HG02885 (cell line): ENCODE results near the gene SEMA3B.

Experiments used
- ATAC-seq: cut with Tn5 transposase; IDR thresholded peaks from one replicate; pipeline ENCODE4 v1.9.1; 2021; ENCODE audit warnings: mild to moderate bottlenecking; ENCODE audit not compliant: unreplicated experiment, poor library complexity

Gene SEMA3B

DNA sequence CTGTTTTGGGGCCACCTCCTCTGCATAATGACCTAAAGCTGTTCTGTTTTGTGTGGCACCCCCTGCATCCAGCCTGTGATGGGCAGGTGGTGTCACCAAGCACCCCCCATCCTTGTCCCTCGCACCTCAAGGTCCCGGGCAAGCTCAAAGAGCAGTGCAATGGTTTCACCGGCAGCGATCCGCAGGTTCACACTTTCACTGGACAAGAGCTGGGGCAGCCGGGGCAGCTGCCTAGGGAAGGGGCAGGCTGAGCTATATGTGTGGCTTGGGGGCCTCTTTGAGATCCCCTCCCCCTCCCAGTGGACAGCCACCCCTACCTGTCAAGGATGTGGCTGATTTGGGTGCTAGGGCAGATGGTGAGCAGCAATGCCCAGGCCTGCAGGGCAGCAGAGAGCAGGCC, 20.2 kb downstream of the SEMA3B start:
- ATAC-seq, result no peak

DNA sequence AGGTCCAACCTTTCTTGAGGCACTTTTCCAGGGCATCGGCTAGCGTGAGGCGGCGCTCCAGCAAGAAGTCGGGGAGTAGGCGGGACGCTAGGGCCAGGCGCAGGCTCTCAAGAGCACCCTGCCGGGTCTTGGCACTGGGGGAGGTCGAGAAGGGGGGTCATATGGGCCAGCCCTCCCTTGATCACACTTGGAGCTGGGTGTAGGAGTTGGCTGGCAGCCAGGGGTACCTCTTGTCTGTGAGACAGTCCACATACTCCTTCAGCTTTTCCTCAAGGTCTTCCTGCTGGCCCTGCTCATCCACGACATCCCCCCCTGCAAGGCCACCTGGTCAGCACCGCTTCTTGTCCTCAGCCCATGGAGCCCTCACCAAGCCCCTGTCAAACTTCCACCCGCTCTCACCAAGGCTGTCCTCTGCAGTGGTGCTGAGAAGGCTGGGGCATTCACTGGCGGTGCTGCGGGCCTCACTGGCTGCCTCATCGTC, 21.3 kb downstream of the SEMA3B start:
- no peak for ATAC-seq

DNA sequence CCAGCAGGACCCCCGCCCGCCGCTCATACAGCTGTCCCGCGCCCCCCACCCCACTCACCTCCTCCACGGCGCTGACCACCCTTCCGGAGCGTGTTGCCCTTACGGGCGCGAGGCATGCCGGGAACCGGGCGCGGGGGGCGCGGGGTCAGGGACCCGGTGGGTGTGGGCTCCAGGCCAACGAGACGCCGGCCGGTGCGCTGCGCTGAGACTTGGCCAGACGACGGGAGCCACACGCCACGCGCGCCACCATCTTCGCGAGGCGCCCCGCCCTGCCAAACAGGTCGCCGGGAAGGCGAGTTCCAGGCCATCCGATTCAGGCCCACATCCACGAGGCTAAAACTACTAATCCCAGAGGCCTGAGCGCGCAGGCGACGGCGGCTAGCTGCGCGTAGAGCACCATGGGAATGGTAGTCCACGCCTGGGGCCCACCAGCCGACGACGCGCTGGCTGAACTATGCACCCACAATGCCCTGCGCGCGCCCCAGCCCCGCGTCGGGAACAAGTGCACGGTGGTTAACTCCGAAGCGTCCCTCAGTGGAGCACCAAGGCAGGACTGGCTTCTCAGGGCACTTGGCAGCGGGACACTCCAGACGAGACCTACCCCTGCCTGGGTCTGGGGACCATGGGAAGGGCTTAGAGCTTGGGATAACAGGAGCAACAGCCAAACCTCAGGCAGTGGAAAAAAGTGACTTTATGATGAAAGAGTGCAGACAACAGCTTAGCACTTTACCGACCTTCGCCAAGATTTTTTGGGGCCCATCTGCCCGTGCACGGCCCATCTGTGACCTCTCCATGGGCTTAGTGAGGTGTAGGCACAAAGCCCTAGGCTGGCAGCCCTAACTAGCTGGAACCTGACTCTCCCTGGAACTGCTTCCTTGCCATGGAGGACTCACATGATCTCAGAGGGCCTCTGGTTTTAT, 23.5 kb downstream of the SEMA3B start, which contains the start of gene IFRD2:
Gene IFRD2, minus strand, starts transcription at position 271 of the 920 bp plus-strand sequence. Its CDS starts 155 bp downstream, at position 116.
- ATAC-seq, result peak; percentile 98

DNA sequence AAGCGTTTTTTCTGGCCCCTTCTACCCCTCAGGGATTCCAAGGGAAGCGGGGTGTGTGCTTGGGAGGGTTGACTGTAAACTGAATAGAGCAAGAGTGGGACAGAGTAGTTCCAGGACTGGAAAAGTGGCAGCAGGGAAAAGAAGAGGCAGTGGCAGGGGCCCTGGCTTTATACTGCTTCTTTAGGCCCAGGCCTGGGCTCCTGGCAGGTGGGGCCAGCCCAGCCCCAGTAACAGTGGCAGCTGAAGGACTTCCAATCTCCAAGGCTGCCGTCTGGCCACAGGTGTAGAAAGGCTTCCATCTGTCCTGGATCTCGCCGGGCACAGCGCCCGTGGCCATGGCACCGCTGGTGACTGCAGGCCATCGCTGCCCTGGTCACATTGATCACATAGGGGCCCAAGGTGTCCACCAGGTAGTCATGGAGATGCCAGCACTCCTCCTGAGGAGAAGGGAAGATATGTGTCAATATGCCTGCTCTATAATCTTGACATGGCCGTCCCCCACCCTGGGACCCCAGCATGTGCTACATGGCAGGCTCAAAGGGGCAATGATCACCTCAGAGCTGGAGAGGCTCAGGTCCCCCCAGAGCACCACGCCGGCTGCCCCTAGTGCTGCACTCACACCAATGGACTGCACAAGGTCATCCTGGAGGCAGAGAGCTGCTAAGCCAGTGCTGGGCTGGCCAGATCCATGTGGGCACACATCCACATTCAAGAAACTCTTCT, 24.3 kb downstream of the SEMA3B start:
- no peak for ATAC-seq

DNA sequence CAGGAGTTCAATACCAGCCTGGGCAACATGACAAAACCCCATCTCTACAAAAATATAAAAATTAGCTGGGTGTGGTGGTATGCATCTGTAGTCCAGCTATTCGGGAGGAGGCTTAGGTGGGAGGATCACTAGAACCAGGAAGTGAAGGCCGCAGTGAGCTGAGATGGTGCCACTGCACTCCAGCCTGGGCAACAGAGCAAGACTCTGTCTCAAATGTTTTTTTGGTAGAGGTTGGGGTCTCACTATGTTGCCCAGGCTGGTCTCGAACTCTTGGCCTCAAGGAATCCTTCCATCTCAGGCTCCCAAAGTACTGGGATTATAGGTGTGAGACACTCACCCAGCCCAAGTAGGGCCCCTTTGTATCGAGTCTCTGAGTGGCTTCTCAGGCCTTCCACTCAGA, 25.1 kb downstream of the SEMA3B start:
- ATAC-seq, result no peak

DNA sequence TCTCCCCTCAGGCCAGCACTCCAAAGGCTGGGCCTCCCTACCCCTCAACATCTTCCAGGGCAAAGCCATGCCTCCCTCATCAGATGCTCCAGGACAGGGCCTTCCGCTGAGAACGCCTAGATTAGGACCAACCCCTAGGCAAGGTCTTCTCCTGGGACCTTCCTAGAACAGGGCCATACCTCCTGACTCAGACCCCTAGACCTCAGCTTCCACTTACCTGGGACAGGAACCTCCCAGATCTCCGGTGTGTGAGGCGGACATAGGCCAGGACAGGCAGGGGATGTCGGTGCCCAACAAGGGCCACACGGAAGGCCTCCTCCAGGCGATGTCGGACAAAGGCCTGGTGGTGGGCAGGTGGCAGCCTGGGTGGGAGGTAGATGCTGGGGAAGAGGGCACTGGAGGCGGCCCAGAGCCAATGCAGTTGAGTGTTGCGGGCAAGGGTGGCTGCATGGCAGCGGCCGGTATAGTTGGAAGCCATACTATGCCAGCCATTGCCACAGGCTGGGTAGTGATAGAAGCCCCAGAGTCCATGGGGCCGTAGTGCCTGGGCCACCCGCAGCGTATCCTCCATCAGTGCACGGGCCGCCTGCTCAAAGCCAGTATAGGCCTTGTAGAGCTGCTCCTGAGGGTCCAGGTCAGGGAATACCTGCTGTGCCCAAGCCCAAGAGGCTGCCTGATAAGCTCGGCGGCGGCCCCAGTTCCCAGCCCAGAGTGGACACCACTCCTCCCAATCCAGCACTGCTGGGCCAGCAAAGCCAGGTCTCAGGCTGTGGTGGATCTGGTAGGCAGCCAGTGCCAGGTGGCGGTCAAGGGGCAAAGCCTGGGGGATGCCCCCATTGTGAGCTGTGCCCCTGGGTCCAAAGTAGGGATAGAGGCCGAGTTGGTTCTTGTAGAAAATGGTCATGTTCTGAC, 25.8 kb downstream of the SEMA3B start:
- no peak for ATAC-seq

DNA sequence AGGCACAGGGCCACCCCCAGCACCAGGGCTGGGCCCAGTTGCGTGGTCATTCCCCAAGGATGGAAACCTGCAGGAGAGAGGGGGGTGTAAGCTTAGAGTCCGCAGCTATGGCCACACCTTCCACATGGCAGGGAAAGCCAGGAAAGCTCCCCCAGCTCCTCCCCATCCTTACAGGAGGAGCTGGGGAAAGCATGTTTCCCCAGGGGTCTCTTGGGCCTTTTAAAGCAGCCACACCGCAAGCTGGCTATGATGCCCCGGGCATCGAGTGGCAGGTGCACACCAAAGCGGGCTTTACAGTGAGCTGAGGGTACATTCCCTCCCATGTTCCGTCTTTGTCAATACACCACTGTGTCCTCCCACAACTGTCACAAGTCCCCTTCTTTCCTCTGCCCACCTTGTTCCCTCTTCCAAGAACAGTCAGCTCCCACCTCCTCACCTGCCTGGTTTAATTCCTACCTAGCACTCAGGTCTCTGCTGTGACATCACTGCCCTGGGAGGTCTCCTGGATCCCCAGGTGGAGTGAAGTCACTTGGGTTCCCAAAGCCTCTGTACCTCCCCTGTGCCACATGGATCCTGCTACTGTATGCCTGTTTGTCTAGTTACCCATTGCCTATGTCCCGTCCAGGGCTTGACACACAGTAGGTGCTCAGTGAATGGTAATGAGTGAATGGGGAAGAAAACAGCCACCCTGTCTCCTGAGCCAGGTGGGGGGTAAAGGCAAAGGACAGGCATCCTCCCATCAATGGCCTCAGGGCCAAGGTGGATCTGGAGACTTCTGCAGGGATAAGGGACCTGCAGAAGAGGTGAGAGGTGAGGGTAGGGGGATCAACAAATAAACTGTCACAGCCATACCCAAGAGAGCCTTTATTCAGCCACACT, 26.8 kb downstream of the SEMA3B start:
- no peak for ATAC-seq

DNA sequence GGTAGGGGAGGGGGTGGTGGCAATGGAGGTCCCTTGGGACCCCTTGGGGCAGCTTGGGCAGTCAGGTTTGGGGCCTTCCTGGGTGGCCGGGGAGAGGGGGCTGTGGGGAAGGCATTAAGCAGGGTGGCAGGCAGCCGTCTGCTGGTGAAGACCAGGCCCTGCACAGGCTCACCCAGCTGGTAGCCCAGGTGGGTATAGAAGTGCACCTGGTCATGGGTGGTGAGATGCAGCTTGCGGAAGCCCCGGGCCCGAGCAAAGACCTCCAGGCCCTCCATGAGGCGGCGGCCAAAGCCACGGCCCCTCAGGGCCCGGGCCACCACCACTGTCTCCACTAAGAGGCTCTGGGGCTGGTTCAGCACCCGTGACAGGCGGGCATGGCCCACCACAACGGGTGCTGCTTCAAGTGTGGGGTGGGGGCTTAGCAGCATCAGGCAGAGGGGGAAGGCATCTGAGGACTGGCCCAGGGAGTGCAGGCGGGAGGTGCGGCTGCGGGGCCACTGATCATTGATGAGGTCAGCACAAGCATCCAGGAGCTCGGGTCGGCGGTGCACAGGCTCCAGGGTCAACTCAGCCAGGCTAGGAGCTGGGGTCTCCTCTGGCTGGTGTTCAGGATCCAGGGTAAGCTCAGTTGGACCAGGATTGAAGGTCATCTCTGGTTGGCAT, 27.9 kb downstream of the SEMA3B start:
- ATAC-seq, result no peak

DNA sequence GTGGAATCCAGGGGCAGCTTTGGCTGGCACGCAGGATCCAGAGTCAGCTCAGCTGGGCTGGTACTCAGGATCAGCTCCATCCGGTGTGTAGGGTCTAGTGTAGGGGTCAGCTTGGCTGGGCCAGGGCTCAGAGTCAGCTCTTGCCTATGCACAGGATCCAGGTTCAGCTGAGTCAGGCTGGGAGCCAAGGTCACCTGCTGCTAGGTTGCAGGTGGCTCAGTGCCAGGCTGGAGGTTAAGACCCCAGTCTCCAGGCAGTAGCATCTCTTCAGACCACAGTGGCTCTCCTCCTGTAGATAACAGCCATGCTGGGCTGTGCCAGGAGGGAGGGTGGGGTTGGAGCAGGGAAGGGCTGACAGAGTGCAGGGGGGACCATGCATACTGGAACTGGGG, 28.4 kb downstream of the SEMA3B start:
- ATAC-seq, result no peak

DNA sequence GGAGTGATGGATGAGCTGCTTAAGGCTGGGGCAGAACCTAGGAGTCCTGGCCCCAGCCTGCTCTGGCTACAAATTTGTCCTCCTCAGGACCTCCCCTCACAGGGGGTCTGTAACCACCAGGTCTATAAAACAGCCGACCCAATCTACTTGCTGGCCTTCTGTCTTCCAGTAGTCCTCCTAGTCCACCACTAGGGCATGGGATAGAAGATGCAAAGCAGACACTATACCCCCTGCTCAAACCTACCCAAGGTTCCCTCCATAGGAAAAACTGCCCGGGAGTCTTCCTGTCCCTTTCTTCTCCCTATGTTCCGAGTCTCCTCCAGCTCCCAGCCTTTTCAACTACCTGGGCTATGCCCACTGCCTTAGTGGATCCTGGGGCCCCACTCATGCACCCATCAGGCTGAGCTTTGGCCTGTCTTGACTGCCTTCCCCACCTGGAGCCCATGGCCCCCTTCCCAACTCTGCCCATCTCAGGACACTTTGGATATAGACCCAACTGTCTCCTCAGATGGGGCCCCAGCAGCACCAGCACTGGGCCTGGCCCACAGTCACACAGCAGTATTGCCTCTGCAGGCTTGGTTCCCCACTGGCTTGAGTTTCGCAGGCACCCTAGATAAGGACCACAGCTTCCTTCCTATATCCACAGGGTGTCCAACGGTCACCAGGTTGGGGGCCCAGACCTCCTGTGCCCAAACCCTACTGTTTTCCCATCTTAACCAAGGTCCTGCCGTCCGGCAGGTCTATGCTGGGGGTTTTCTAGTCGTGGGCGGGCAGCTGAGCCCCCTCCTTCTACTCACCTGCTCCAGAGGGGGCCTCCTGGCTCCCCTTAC, 29.2 kb downstream of the SEMA3B start:
- ATAC-seq, result no peak

DNA sequence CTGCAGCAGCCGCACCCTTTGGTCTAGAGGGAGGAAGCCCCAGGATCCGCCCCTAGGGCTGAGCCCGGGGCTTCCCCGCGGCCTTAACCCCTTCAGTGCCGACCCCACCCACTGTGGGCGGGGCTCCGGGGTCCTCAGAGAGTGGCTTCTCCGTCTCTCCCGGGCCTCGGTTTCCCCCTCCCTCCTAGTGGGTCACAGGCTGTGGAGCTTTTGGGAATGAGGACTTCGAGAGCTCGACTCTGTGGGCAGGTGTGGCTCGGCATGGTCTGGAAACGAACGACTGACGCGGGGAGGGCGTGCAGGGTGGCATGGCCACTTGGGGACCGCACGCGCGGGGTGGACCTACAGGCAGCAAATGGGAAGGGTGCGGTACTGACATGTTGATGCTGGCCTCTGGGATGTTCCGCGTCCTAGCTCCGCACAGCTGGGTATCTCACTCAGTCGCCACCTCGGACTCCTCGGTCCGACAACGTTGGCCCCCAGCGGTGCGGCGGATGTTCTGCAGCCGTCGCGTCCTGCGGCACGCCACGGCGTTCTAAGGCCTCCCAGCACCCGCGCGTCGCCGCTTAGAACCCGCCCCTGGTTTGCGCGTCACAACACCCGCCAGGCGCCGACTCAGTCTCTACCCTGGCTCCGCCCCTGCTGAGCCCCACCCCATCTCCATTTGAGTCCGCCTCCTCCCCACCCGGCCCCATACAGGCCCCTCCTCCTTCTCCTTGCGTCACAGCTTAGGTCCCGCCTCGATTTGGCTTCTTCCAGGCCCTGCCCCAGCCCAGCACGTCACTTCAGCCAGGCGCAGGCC, 30.1 kb downstream of the SEMA3B start, which contains the start of the genes HYAL3 and NAA80:
Gene HYAL3, minus strand, starts transcription at position 570 of the 802 bp plus-strand sequence. CDS start 3,803 bp downstream, outside the sequence.
Gene NAA80, minus strand, starts transcription at position 570 of the 802 bp plus-strand sequence. CDS start 1,942 bp downstream, outside the sequence.
- peak; percentile 90 for ATAC-seq

DNA sequence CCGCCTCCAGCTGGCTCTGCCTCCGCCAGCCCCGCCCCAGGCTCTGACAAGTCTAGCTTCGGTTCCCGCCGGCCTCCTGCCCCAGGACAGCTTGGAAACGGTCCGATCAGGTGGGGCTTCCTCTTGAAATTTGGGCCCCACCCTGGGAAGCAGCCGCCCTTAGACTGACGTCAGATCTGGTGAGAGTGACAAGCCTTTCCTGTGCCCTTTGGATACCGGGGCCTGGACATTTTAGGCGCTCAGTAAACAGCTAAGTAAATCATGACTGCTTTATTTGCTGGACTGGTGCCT, 30.6 kb downstream of the SEMA3B start:
- ATAC-seq, result no peak

DNA sequence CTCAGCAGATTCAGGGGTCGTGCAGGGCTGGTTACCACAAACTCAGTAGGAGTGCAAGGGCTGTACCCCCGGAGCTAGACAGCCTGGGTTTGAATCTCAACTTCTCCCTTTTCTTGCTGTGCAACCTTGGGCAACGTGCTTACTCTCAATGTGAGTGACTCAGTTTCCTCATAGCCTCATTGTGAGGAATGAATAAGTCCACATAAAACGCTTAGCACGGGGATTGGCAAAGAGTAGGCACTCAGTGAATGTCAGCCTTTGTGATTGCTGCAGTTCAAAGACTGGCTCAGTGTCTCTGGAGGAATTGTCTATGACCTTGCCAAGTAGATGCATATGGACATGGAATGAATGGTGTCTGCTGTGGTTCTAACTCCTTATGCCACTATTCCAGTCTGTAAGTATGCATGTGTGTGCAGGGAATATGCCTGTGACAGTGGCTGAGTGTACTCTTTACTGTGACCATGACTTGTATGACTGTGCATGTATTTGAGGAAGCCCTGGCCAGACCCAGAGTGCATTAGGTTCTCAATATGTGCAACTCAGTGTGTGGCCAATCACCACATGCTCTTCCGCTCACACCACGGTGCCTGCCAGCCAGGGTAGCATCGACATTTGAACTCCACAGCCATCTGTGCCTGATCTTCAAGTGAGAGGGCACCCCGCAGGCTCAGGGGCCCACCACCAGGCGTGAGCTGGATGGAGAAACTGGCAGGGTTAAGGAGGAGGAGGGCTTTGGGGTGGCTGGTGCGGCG, 31.2 kb downstream of the SEMA3B start:
- no peak for ATAC-seq

DNA sequence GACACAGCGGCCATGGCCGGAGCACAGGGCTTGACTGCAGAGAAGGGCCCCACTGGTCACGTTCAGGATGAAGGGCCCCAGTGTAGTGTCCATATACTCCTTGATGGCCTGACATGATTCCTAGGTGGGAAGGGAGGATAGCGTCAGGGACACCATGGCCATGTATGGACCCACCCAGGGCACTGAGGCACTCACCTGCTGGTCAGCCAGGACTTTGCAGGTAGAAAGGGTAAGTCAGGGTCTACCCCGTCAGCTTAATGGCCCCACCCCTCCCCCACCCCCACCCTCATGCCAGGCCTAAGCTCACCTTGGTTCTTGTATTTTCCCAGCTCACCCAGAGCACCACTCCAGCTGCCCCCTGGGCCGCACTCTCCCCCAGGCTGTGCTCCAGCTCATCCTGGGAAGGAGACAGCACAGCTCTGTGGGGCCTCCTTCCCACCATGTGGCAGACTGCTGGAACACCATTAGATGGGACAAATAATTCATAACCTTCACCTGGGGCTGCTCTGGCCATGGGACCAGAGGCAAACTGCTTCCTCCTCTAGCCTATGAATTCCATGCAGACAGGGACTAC, 31.8 kb downstream of the SEMA3B start:
- ATAC-seq, result no peak

DNA sequence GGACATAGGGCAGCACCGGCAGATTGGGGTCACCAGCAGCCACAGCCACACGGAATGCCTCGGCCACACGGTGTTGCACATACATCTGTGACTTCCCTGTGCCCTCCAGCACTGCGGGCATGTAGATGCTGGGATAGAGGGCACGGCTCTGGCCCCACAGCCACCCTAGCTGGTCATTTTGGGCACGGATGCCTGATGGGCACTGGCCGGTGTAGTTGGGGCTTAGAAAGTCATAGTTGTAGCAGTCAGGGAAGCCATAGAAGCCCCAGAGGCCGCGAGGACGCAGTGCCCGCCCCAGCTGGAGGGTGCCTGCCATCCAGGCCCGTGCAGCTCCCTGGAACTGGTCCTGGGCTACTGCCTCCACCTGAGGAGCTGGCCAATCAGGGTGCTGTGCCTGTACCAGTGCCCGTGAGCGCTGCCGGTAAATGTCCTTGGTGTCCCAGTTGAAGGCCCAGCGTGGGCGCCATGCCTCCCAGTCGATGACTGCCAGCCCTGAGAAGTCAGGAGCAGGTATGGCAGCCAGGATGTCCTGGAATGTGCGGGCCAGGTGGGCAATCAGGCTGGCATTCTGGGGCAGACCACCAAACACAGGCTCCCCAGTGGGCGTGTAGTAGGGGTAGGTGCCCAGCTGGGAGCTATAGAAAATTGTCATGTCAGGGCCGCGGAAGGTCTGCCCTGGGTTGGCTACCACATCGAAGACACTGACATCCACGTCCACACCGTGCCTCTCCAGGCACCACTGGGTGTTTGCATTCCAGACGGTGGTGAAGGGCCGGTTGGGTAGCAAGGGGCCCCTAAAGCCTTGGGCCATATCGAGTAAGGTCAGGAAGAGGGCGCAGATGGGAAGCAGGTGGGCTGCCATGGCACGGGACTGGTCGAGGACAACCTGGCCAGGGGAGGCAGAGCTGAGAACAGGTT, 33.4 kb downstream of the SEMA3B start:
- no peak for ATAC-seq
